Hindlimb muscle (tissue), 1 donor: ENCODE data around the gene PRIM2. TPM values are rescaled to one million over a fixed set of nuclear protein-coding genes. Genes with fewer than 3 reads are reported as not detected.
"Not testable (repeated sequence)": the region's sequence is repeated elsewhere in the genome, so short reads cannot be mapped to it uniquely, and the experiment has no call there.

Experiments used
- DNase-seq: peaks from one replicate; pipeline ENCODE4 v3.0.0-alpha.2; 2013
- polyA plus RNA-seq: library from polyadenylated mRNA; unstranded; fragments of 120-200 nt; gene quantifications from one replicate; pipeline ENCODE4 v1.2.1, GENCODE V29; 2013; ENCODE audit not compliant: insufficient read length

The PRIM2 gene, protein sequence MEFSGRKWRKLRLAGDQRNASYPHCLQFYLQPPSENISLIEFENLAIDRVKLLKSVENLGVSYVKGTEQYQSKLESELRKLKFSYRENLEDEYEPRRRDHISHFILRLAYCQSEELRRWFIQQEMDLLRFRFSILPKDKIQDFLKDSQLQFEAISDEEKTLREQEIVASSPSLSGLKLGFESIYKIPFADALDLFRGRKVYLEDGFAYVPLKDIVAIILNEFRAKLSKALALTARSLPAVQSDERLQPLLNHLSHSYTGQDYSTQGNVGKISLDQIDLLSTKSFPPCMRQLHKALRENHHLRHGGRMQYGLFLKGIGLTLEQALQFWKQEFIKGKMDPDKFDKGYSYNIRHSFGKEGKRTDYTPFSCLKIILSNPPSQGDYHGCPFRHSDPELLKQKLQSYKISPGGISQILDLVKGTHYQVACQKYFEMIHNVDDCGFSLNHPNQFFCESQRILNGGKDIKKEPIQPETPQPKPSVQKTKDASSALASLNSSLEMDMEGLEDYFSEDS
- polyA plus RNA-seq: 6.5 TPM

DNA sequence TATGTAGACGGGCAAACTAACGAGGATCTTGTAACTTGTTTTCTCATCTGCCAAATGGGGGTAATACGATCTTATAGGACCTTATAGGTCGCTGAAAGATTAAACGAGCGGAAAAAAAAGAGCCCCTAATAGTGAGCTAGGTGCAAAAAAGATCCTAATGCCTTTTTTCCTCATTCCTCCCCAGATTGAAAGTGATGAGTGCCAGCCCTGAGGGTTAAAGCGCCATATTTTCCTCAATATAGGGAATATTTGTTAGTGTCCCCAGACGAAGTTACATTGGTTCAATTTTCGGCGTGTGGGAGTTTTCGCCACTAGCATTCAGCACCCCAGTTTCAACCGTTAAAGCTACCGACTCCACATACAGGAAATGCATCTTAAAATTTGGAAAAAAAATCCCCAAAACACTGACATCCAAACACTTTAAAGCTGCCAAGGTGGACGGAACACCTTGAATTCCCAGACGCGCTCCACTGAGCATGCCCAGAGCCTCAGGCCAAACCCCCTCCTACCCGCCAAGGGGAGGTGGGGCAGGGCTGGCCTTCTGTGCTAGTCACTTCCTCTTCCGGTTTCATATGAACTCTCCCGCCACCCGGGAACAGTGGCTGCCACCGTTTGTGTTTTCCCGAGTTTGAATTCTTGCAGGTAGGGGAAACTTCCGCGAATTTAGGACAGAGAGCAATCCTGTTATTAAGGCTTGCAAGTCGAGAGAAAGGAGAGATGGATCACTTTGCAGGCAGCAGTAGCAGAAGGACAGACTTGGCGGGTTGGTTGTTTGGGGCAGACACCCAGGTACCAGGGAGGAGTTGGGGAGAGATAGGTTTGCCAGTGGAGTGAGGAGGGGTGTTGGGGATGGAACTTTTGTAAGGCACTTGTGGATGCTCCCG, at the start of gene PRIM2:
TSS of gene PRIM2 (plus strand) at position 571 of the 884 bp plus-strand sequence. CDS start 816 bp downstream, outside the sequence.
- DNase-seq: peak; percentile 87

DNA sequence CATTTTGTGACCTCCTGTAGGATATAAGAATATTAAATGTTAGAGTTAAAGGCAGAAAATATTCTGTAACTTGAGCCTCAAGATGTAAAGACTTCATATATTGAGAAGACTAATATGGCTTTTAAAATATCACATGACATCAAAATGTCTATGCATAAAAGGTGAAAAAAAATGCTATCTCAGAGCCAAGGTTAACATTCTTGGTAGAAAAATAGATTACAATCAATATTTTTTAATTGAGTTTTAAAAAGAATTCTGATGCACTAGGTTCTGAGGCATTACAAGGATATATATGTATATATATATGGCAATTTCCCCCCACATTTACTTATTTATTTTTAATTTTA, 49.2 kb upstream of the PRIM2 start:
- no peak for DNase-seq

DNA sequence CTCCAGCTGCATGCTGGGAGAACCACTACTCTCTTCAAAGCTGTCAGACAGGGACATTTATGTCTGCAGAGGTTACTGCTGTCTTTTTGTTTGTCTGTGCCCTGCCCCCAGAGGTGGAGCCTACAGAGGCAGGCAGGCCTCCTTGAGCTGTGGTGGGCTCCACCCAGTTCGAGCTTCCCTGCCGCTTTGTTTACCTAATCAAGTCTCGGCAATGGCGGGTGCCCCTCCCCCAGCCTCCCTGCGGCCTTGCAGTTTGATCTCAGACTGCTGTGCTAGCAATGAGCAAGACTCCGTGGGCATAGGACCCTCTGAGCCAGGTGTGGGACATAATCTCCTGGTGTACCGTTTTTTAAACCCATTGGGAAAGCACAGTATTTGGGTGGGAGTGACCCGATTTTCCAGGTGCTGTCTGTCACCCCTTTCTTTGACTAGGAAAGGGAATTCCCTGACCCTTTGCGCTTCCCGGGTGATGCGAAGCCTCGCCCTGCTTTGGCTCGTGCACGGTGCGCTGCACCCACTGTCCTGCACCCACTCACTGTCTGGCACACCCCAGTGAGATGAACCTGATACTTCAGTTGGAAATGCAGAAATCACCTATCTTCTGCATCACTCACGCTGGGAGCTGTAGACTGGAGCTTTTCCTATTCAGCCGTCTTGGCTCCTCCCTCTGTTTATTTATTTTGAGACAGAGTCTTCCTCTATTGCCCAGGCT, 43.2 kb upstream of the PRIM2 start:
- DNase-seq: not testable (repeated sequence)

DNA sequence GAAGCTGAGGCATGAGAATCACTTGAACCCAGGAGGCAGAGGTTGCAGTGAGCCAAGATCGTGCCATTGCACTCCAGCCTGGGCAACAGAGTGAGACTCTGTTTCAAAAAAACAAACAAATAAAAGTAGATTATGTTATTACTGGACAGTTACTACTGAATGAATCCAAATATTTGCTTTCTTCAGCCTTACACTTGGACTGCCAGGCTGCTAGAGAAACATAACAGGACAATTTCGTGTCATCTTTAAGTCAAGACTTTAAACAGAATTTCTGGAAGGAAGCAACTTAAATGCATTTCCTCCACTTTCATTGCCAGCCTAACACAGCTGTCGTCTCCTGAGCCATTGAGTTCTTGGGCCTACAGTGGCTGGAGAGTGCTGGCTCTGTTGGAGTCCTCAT, 42.0 kb upstream of the PRIM2 start:
- DNase-seq: no peak

DNA sequence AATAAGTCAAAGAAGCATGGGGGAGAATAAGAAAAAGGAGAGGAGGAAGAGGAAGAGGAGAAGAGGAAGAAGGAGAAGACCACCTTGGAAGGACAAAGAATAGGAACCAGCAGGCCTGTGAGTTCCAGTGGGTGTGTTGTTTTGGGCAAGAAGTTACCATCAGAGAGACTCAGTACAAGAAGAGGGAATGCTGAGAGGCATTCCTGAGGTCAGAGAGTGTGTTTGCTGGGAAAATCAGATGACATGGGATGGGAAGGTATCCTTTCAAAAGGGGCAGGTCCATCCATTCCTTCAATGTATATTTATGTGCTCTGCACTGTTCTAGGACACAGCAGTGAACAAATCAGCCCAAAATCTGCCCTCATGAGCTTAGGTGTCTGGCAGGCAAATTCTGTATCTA, 40.5 kb upstream of the PRIM2 start:
- no peak for DNase-seq

DNA sequence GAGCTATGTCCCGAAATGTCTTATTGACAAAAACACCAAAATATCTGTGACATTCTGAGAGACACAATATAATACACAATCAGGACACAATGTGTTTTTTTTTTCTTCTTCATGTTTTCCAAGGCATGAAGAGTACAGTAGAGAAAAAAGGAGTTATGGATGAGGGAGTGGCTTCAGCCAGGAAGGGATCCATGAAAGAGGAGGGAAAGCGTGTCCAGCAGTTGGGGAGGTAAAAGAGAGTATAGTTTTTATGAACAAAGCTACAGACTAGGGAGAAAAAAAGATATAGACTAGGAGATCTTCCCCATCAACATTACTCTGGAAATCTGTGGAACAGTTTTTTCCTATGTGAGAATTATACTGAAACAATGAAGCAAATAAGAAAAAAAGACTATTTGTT, 38.9 kb upstream of the PRIM2 start:
- no peak for DNase-seq

DNA sequence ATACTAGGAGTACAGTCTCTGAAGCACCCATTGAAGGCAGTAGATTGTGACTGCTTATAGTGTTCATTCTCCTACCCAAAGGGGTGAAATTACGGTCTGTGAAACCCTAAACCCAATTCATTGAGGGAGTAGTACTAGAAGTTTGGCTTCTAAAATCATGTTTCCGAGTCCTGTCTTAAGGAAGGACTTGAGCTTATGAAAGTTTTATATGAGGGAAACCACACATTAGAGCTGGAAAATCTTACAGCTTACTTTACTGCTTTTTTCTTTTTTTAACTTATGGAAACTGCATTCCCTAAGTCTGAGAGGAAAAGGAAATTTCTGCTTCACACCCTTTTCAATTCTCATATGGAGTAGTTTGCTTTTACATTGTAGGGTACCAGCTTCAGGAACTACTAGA, 38.4 kb upstream of the PRIM2 start:
- peak; percentile 56 for DNase-seq

DNA sequence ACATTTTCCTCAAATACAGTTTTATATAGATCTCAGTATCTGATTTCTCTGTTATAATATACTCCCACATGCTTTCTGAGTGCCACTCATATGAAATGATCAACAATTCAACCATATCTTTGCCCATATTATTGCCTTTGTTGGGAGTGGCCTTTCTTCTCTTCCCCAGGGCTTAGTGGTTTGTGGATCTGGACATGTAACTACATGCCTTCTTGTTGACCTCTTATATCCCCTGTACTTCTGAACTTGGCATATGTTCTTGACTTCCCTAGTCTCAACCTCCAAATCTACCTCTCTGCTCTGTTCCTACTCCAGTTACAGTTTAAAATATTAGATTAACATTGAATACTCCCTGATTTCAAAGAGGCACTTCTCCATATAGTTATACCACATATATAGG, 34.3 kb upstream of the PRIM2 start:
- DNase-seq: no peak

DNA sequence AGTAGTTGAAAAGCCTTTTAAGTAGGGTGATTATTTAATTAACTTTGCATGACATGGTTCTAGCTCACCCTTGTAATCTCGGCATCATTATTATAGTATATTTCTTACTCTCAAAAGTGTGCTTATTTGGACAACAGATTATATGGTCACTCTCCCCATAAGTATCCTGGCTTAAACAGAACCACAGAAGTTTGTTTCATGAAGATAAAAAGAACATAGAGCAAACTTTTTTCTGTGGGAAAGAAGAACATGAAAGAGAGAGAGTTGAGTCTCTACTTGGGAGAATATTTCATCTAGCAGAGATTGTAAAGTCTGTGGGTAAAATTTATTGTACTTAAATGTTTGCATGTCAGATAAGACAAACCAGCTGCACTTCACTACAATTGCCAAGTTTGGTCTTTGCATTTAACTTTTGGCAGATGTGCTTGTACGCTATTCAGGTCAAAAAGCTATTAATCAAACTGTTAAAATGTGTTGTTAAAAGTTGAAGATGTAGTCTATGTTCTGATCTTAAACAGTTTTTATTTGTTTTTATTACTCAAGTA, 33.4 kb upstream of the PRIM2 start:
- DNase-seq: no peak

DNA sequence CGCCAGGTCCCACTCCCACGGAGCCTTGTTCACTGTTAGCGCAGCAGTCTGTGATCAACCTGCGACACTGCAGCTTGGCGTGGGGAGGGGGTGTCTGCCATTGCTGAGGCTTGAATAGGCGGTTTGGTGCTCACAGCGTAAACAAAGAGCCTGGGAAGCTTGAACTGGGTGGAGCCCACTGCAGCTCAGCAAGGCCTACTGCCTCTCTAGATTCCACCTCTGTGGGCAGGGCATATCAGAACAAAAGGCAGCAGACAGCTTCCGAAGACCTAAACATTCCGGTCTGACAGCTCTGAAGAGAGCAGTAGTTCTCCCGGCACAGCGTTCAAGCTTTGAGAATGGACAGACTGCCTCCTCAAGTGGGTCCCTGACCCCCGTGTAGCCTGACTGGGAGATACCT, 29.3 kb upstream of the PRIM2 start:
- not testable (repeated sequence) for DNase-seq

DNA sequence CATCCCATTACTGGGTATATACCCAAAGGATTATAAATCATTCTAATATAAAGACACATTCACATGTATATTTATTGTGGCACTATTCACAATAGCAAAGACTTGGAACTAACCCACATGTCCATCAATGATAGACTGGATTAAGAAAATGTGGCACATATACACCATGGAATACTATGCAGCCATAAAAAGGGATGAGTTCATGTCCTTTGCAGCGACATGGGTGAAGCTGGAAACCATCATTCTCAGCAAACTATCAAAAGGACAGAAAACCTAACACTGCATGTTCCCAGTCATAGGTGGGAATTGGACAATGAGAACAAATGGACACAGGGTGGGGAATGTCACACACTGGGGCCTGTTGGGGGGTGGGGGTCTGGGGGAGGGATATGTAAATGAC, 24.0 kb upstream of the PRIM2 start:
- not testable (repeated sequence) for DNase-seq

DNA sequence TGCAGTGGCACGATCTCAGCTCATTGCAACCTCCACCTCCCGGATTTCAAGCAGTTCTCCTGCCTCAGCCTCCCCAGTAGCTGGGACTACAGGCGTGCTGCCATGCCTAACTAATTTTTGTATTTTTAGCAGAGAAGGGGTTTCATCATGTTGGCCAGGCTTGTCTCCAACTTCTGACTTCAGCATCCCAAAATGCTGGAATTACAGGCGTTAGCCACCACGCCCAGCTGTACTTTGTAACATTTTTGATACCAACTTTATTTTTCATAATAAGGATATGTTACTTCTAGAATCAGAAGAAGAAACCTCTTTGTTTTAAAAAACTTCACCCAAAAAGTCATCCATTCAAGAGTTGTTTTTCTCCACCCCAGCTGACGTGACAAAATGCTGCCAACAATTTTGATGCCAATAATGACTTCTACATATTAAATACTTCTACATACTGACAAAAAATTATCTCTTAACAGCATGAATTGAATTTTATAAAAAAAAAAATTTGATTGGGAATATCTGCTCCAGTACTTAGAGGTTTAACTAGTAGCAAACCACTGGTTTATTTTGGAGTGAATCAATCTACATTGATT, 22.5 kb upstream of the PRIM2 start:
- no peak for DNase-seq

DNA sequence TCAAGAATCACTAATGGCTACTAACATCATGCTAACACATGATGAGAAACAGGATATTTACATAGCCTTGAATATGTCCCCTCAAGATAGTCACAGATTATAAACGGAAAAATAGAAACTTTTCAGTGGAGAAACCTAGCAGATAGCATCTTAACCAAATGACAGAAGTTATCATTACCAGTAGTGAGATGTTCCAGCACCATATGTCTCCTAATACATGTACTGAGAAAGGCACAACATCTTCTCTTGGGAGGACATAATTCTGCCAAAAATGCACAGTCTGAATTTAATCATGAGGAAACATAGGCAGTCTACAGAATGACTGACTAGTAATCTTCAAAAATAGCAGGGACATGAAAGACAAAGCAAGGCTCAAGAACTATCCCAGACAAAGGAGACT, 19.9 kb upstream of the PRIM2 start:
- DNase-seq: no peak

DNA sequence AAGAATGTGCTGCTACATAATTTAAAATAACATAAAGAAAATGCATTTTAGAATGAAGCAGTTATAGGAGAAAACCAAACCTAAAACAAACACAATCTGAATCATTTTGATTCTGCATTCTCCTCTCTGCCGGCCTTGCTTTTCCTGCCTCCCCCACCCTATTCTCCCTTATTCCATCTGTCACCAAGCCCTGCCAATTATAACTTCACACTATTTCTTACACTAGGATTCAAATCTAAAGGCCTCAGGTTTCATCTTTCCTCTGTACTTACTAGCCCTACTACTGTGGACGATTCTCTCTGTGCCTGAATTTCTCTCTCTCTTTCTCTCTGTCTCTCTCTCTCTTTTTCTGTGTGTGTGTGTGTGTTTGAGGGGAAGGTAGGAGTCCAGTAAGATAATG, 18.7 kb upstream of the PRIM2 start:
- DNase-seq: no peak

DNA sequence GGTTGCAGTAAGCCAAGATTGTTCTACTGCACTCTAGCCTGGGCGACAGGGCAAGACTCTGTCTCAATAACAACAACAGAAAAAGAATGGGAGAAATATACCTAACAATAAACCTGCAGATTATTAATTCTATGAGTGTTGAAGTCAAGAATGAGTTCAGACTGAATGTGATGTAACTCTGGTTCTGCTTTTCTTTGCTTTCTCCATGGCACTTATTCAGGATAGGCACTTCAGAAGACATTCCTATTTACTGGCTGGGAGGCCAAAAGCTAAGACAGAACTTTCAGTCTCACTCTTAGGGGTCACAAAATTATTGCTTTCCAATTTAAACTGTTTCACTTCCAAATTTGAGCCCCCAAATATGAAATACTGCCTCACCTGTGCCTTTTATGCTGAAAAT, 15.7 kb upstream of the PRIM2 start:
- no peak for DNase-seq

DNA sequence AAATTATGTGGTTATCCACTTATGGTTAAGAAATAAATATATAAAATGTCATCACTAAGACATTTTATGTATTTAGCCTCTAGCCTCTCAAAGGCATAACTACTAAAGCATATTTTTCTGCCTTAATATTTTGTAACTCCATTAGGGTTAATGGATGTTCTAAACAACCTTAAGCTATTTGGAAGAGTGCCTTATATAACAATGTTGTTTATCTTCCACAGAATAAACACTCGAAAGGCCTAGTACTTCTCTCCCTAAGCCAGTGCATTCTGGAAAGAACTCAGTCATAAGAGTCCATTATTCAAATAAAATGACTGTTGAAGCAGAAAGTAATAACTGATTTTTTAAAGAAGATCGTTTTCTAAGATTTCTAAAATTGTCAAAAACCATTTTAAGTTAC, 15.0 kb upstream of the PRIM2 start:
- DNase-seq: no peak

DNA sequence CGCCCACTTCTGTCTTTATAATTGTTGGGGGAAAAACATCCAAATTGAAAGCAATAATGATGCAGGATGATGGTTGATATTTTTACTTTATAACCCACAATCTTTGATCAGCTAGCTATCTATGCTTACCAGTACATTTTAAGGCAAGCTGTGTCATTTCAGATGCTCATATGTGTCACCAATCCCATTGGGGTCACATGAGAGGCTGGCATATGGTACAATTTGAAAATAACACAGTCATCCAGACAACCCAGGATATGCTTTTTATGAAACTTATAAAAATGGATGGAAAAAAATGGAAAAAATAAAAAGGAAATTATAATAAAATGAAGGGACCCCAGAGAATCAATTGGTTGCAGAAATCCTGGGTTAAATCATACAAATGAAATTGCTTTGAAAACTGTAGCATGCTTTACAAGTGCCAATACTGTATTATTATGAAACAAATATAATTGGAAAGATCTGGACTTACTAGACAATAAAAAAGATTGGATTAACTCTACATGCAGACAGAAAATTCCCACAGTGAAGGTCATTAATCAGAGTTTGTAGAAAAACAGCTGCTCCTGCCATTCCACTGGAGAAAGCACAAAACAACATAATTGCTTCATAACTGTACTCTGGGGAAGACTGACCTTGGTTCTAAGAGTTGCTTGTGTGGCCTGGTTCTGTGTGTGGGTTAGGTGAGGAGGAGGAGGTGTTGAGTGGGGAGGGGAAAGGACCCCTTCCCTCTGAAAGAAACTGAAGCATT, 13.3 kb upstream of the PRIM2 start:
- peak; percentile 59 for DNase-seq

DNA sequence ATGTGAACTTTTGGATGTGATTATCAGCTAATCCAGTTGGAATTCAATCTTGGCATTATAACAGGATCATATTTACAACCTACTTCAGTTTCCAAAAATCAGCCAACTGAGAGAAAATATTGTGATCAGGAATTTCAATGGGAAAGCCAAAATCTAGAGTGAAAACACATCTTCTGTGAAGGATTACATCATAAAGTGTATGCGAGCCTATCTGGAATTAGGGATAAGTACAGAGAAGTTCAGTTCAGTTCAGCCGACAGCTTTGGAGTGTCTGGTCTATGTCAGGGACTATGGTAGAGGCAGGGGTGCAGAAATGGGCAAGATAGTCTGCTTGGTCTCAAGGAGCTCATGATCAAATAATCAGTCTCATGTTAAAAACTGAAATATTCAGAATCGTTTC, 12.3 kb upstream of the PRIM2 start:
- no peak for DNase-seq

DNA sequence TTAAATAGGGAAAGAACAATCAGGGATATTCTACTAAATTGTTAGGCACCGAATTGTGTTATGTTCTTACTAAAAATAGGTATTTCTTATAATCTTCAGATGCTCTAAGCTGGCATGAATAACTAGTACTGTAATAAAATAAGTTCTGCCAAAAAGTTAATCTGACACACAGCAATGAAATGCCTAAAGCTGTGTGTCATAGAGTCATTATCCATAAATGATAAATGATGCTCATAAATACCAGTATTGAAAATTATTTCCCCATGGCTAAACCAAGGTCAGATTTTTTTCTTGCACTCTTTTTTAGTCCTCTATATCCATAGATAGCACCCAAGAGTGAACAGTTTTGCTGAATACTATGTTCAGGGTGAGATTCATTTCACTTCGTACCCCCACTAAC, 11.7 kb upstream of the PRIM2 start:
- no peak for DNase-seq

DNA sequence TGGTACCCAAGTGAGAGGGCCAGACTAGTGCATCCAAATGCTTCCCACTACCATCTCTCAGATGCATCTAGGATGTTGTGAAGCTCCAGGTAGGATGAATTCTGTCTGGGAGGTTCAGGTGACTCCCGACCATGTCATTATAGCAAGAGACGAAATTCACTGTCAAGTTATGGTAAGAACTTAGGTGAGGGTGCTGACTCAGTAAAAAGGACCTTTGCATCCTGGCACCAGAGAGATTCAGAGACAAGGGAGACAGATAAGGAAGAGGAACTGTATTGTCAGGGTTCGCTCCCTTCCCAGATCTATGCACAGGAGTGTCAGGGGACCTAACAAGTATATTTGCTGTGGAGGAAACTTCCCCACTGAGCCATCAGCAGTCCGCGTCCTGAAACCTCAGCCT, 11.2 kb upstream of the PRIM2 start:
- DNase-seq: no peak

DNA sequence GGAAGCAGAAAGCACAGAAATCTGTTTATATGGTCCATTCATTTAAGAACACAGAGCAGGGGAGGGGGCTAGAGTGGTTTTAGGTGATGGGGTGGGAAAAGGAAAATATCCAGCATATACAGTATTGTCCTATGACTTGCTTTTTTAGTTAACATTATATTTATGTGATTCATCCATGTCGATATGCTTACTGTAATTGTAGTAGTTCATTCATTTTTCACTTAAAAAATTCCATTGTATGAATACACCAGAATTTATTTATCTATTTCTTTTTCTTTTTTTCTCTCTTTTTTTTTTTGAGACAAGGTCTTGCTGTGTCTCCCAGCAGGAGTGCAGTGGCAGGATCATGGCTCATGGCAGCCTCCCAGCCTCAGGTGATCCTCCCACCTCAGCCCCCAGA, 9.6 kb upstream of the PRIM2 start:
- DNase-seq: no peak

DNA sequence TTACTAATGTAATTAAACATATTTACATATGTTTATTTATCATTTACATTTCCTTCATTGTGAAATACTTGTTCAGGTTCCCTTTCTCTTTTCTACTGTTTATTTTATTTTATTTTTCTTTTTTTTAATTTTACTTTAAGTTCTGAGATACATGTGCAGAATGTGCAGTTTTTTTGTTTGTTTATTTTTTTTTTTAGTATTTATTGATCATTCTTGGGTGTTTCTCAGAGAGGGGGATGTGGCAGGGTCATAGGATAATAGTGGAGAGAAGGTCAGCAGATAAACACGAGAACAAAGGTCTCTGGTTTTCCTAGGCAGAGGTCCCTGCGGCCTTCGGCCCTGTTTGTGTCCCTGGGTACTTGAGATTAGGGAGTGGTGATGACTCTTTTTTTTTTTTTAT, 8.7 kb upstream of the PRIM2 start:
- DNase-seq: not testable (repeated sequence)
